ENCODE results near the gene TMEM271.

GRCh38 chr4:581181-581580 is 5.1 kb upstream of the TMEM271 start:
- TF ChIP-seq CTCF (IDR thresholded peaks at IDR 0.05; ENCODE audit: low read depth, low read length) (no peak), EZH2phosphoT487 (IDR thresholded peaks at IDR 0.05; ENCODE audit: low read depth) (no peak)

Data from OCI-LY3 (cell line).